ENCODE measurements around the gene A2M. TPM values are rescaled to one million over a fixed set of nuclear protein-coding genes. Genes with fewer than 3 reads are reported as not detected.

The A2M gene
- total and polyA plus RNA-seq, 9 of the 15 experiments (the other 6 are each of a cell fraction or from before 2014, with no cell fraction given): 0.08 to 2.3 TPM; not detected in 7

- no peak for TF ChIP-seq UBTF (IDR thresholded peaks at IDR 0.05; ENCODE audit: borderline replicate concordance in 1 of 2, low read depth in 2 of 2, low read length in 2 of 2)
- no peak for TF ChIP-seq KLF1 (tag; IDR thresholded peaks at IDR 0.05)
These were observed 17.2 kb downstream of the A2M start (continued) for GRCh38 chr12:9098463-9099026.

GRCh38 chr12:9098115-9098452, 17.6 kb downstream of the A2M start:
- Histone ChIP-seq H2AFZ (ENCODE audit: low read depth, low read length) (no peak overlapping the region), H3K9ac (ENCODE audit: insufficient read depth in 1 of 2, low read depth in 2 of 2, low read length in 2 of 2) (no peak overlapping the region), H3K4me2 (ENCODE audit: insufficient read depth, low read length) (no peak overlapping the region), H3K27ac (ENCODE audit: extremely low read depth, low read depth, low read length) (no peak overlapping the region), H3K4me3 (no peak overlapping the region), H3K27me3 (ENCODE audit: control insufficient read depth in 2 of 2, insufficient read depth in 2 of 2, low read length in 2 of 2) (peaks cover 0 to 4% of the 10 kb centered on the region in 2 experiments; a peak in 1 of 5 replicates), H3K79me2 (ENCODE audit: control insufficient read depth, insufficient read depth, low read length) (no peaks in the 10 kb centered on the region), H3K4me1 (replicated peaks in 1 of 2; ENCODE audit: control insufficient read depth in 2 of 2, insufficient read depth in 2 of 2, low read length in 2 of 2) (no peaks in the 10 kb centered on the region), H3K36me3 (ENCODE audit: control insufficient read depth, insufficient read depth, low read length) (no peaks in the 10 kb centered on the region), H4K20me1 (replicated peaks; ENCODE audit: control insufficient read depth, insufficient read depth, low read length) (no peaks in the 10 kb centered on the region), H3K9me3 (replicated peaks; ENCODE audit: control insufficient read depth, insufficient read depth, low read depth, low read length) (no peaks in the 10 kb centered on the region), H3K9me1 (ENCODE audit: control insufficient read depth, insufficient read depth, low read length) (no peaks in the 10 kb centered on the region)
- ChIA-PET POLR2A (interaction anchor here (1.0 to 1.4 kb wide), 2 partner anchors 18 to 20 kb away, joined by 3 to 4 read pairs; no protein-coding TSS in a partner anchor), CTCF (ENCODE audit: low intra/inter-chr PET ratio) (no interaction called here)
- no peak for ATAC-seq
- no peak for FAIRE-seq
- in situ Hi-C loops (cut with MboI) (no loop called here), intact Hi-C loops (cut with micrococcal nuclease) (no loop called here)
- WGBS (ENCODE audit: insufficient coverage, low coverage, missing lambda C conversion rate): 0% methylated on average over 6 of the region's 6 CpGs
- DNase-seq (ENCODE audit: extremely low read depth in 1 of 4, low spot score in 3 of 4): no peak
- BruUV-seq (replicated peaks): no TSS peak
- TF ChIP-seq POLR2AphosphoS5 (IDR thresholded peaks at IDR 0.05; ENCODE audit: control insufficient read depth, insufficient read depth, low read depth, low read length) (no peak), ZBTB40 (IDR thresholded peaks at IDR 0.05) (no peak), ZBTB40 (CRISPR knock-in tag; IDR thresholded peaks at IDR 0.05) (no peak), SLC30A9 (CRISPR knock-in tag; IDR thresholded peaks at IDR 0.05) (no peak), PHF21A (IDR thresholded peaks at IDR 0.05; ENCODE audit: borderline replicate concordance, low read depth) (no peak)

All from K562 (cell line).